M059J (cell line): ENCODE data around the gene SHISAL2A. TPM values are rescaled to one million over a fixed set of nuclear protein-coding genes. Genes with fewer than 3 reads are reported as not detected.

Experiments used
- DNase-seq: peaks from one replicate; pipeline ENCODE4 v3.0.0-alpha.2; 2012; ENCODE audit warnings: low read depth
- total RNA-seq: library from RNA; depleted of rRNA; stranded (reverse); fragments of >200 nt; shearing (Covaris generic); gene quantifications from 2 replicates; pipeline ENCODE4 v1.2.3, GENCODE V29; 2014

The SHISAL2A gene
- total RNA-seq, 1 experiment from 2014 or later, result not detected

GRCh38 chr1:52621950-52622349, 11.0 kb upstream of the SHISAL2A start:
- no peak for DNase-seq

- no peak for DNase-seq
Measured at GRCh38 chr1:52623812-52624211, 9.2 kb upstream of the SHISAL2A start.

DNA sequence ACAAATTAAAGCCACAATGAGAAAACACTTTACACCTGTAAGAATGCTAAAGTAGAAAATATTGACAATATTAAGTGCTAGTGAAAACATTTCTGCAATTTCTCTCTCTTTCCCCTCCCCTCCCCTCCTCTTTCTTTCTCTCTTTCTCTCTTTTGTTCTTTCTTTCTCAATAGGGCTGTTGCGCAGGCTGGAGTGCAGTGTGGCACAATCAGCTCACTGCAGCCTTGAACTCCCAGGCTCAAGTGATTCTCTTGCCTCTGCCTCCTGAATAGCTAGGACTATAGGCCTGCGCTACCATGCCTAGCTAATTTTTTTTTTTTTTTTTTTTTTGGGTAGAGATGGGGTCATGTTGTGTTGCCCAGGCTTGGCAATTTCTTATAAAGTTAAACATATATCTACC, 5.9 kb upstream of the SHISAL2A start:
- no peak for DNase-seq

- DNase-seq, result no peak
Measured at GRCh38 chr1:52628614-52629324, 4.2 kb upstream of the SHISAL2A start.

GRCh38 chr1:52629325-52629643, 3.7 kb upstream of the SHISAL2A start:
- peak; percentile 40 for DNase-seq

- no peak for DNase-seq
Measured at GRCh38 chr1:52629667-52630066, 3.3 kb upstream of the SHISAL2A start.

DNA sequence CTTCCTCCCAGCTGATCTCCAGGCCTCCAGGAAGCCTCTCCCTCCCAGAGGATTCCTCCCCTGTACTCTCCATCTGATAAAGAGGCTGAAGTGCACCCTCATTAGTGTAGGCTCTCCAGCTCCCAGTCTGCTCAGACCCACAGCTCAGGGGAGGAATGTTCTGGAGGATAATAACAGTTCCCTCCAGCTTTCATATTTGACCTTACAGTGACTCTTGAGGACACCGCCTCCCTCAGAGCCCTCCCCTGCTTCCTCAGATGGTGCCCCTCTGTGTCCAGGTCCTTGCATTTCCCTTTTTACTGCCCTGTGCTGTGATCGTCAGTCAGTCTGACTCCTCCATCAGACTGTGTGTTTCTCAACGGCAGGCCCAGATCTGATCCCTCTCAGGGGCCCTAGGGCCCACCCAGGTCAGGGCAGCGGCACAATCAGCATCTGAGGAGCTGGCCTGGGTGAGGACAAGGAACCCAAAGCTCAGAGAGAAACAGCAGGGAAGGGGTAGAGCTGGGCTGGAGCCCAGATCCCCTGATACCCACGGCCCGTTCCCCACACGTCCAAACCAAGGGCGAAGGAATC, 1.1 kb upstream of the SHISAL2A start:
- no peak for DNase-seq

- no peak for DNase-seq
Measured at GRCh38 chr1:52633291-52633754, 355 bp downstream of the SHISAL2A start.

DNA sequence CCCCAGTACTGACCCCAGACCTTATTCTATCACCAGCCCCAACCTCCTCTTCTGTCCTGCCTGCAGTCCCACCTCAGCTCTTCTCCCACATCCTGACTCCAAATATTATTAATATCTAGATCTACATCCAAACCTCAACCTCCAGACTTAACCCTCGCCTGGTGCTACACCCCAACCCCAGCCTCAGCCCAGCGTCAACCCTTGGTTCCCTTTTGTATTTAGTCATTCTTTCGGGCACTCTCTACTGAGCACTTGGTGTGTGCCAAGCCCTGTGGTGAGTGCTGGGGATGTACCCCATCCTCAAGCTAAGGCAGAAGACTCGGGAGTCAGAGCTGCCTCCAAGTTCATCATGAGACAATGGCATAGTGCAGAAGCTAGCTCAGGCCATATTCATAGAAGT, 1.1 kb downstream of the SHISAL2A start:
- no peak for DNase-seq

DNA sequence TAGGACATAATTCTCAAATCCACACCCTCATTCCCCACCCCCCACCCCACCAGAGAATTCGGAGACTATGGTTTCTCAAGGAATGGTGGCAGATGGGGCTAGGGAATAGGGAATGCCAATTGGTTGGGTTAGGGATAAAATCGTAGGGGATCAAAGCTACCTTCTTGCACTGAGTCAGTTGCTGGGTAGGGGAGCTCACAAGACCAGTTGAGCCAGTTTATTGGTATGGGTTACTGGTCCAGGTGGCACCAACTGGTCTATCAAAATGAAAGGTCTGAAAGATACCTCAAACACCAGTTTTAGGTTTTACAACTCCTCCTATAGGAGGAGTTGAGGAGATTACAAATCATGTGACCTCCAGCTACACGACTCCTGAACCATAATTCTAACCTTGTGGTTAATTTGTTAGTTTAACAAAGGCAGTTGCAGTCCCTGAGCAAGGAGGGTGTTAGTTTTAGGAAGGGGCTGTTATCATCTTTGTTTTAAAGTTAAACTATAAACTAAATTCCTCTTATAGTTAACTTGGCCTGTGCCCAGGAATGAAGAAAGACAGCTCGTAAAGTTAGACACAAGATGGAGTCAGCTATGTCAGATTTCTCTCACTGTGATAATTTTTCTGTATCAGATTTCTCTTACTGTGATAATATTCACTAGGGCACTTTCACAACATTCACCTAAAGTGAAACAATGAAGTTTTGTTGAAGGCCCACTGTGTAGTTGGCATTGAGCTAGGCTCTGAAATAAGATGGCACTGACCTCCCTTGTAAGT, 2.5 kb downstream of the SHISAL2A start:
- DNase-seq, result no peak

- peak; percentile 37 for DNase-seq
Measured at GRCh38 chr1:52636721-52637695, 4.0 kb downstream of the SHISAL2A start.

GRCh38 chr1:52637946-52638345, 5.0 kb downstream of the SHISAL2A start:
- DNase-seq, result no peak

- DNase-seq, result no peak
Measured at GRCh38 chr1:52640697-52641096, 7.7 kb downstream of the SHISAL2A start.

DNA sequence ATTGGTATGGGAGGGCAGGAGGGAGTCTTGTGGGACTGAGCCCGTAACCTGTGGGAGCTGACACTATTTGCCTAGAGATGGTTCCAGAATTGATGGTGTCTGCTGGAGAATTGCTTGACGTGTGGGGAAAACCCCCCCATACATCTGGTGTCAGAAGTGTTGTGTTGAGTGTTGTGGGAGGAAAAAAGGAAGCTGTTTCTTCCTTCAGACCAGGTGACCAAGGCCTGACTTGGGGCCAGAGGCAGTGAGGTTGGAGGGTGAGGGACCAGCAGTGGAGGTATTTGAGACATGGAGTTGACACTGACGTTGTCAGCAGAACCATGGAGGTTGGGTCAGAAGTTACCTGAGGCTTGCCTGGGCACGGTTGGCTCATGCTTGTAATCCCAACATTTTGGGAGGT, 8.3 kb downstream of the SHISAL2A start:
- no peak for DNase-seq

DNA sequence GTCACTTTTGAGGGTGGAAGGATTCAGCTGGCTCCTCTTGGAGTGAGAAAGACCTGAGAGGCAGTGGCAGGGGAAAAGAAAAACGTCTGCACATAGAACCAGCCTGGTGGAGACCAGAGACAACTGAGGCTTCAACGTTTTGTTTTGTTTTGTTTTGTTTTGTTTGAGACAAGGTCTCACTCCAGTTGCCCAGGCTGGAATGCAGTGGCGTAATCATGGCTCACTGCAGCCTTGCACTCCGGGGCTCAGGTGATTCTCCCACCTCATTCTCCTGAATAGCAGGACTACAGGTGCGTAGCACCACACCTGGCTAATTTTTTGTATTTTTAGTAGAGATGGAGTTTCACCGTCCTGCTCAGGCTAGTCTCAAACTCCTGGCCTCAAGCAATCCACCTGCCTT, 12.3 kb downstream of the SHISAL2A start:
- no peak for DNase-seq

- DNase-seq, result no peak
Measured at GRCh38 chr1:52651904-52652303, 18.9 kb downstream of the SHISAL2A start.

DNA sequence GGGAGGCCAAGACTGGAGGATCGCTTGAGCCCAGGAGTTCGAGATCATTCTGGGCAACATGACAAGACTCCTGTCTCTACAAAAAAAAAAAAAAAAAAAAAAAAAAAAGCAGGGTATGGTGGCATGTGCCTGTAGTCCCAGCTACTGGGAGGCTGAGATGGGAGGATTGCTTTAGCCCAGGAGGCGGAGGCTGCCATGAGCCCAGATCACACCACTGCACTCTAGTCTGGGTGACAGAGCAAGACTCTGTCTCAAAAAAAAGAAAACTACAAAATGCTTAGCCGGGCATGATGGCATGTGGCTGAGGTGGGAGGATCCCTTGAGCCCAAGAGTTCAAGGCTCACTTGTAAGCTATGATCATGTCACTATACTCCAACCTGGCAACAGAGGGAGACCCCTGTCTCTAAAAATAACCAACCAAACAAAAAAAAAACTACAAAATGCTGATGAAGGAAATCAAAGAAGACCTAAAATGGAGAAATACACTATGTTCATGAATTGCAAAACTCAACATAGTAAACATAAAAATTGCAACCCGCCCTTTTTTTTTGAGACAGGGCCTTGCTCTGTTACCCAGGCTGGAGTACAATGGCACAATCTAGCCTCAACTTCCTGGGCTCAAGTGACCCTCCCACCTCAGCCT, 20.4 kb downstream of the SHISAL2A start:
- no peak for DNase-seq

DNA sequence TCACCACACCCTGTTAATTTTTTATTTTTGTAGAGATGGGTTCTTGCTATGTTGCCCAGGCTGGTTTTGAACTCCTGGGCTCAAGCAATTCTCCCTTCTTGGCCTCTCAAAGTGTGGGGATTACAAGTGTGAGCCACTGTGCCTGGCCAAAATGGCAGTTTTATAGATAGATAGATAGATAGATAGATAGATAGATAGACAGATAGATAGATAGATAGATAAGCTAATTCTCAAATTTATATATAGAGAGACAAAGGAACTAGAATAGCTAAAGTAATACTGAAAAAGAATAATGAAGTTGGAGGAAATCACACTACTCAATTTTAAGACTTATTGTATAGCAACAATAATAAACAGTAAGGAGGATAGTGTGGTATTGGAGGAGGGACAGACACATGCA, 21.1 kb downstream of the SHISAL2A start:
- DNase-seq, result no peak

GRCh38 chr1:52657702-52658101, 24.7 kb downstream of the SHISAL2A start:
- DNase-seq, result no peak

GRCh38 chr1:52658795-52659194, 25.8 kb downstream of the SHISAL2A start:
- DNase-seq, result peak; percentile 69

DNA sequence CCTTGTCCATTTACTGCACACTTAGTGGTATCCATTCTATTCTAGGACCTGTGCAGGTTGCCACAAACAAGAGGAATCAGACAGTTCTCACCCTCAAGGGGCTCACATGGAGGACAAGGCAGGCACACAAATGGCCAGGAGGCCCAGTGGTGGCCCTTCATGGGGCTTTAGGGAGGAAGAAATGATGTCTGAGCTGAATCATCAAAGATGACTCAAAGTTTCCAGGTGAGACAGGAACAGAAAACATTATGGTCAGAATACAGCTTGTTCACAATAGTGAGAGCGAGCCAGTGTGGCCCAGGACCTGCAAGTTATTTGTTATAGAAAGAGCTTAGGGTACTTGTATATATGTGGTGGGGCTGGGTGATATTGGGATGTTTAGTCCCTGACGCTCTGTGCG, 26.4 kb downstream of the SHISAL2A start:
- peak; percentile 70 for DNase-seq
